ENCODE results near the gene POLR1B. TPM values are rescaled to one million over a fixed set of nuclear protein-coding genes. Genes with fewer than 3 reads are reported as not detected.
A peak's percentile ranks its signal among the peaks of the same experiment; 100 is the strongest.
"Not testable (repeated sequence)": the region's sequence is repeated elsewhere in the genome, so short reads cannot be mapped to it uniquely, and the experiment has no call there.

POLR1B gene, protein sequence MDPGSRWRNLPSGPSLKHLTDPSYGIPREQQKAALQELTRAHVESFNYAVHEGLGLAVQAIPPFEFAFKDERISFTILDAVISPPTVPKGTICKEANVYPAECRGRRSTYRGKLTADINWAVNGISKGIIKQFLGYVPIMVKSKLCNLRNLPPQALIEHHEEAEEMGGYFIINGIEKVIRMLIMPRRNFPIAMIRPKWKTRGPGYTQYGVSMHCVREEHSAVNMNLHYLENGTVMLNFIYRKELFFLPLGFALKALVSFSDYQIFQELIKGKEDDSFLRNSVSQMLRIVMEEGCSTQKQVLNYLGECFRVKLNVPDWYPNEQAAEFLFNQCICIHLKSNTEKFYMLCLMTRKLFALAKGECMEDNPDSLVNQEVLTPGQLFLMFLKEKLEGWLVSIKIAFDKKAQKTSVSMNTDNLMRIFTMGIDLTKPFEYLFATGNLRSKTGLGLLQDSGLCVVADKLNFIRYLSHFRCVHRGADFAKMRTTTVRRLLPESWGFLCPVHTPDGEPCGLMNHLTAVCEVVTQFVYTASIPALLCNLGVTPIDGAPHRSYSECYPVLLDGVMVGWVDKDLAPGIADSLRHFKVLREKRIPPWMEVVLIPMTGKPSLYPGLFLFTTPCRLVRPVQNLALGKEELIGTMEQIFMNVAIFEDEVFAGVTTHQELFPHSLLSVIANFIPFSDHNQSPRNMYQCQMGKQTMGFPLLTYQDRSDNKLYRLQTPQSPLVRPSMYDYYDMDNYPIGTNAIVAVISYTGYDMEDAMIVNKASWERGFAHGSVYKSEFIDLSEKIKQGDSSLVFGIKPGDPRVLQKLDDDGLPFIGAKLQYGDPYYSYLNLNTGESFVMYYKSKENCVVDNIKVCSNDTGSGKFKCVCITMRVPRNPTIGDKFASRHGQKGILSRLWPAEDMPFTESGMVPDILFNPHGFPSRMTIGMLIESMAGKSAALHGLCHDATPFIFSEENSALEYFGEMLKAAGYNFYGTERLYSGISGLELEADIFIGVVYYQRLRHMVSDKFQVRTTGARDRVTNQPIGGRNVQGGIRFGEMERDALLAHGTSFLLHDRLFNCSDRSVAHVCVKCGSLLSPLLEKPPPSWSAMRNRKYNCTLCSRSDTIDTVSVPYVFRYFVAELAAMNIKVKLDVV
- 10 to 100 TPM; 50.7 to 55.3 TPM for total RNA-seq

DNA sequence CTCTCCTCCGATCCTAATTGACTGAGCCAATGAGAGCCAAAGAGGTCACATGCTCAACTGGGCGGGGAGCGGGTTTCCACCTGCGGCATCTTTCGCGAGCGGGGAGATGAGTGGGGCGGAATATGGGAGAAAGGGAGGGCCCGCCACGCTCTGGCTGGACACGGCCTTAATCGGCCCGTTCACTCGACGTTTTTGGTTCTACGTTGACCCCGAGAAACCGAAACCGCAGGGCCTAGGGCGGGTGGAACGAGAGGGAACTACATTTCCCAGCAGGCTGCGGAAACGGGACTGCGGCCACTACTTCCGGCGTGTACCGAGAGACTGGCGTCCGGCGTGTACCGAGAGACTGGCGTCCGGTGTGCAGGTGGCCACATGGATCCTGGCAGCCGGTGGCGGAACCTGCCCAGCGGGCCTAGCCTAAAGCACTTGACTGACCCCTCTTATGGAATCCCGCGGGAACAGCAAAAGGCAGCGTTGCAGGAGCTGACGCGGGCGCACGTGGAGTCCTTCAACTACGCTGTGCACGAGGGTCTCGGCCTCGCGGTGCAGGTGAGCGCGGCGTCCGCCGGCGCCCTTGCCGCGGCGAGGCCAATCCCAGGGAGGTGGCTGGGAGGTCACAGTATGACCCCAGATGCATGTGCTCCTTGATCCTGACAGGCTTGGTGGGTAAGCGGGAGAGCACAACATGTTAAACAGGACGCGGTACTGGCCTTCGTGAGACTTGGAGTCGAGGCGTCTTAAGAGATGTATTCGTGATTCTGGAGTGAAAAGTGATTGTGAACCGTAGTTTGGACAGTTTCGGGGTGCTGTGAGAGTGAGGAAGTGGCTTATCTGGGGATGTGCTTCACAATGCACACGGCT, at the start of gene POLR1B:
Gene POLR1B (plus strand): TSS at position 343 of the 861 bp plus-strand sequence. CDS start 30 bp downstream, at position 373.
- Mint-ChIP-seq H3K4me1 (ENCODE audit: low read depth) (peaks cover 21% of the 10 kb centered on the region), H3K4me3 (no peak within 1 kb of the TSS), H3K27me3 (no peaks in the 10 kb centered on the region), H3K9me3 (no peaks in the 10 kb centered on the region), H3K36me3 (peaks cover 9% of the 10 kb centered on the region), H3K27ac (no peak within 1 kb of the TSS)
- peak; percentile 84 for DNase-seq
- intact Hi-C loops (cut with micrococcal nuclease) = loop anchor here (1.0 to 10.0 kb wide), 8 partner anchors 42 to 660 kb away; partner anchors contain the start of genes ANAPC1, CHCHD5, SLC20A1 and TMEM87B
- ChIA-PET CTCF (interaction anchor here (0.5 to 1.6 kb wide), 2 partner anchors 61 to 542 kb away, joined by 3 to 6 read pairs; no protein-coding TSS in a partner anchor), POLR2A (interaction anchor here (1.0 kb wide), 1 partner anchor 659 kb away, joined by 4 read pairs; no protein-coding TSS in a partner anchor)

DNA sequence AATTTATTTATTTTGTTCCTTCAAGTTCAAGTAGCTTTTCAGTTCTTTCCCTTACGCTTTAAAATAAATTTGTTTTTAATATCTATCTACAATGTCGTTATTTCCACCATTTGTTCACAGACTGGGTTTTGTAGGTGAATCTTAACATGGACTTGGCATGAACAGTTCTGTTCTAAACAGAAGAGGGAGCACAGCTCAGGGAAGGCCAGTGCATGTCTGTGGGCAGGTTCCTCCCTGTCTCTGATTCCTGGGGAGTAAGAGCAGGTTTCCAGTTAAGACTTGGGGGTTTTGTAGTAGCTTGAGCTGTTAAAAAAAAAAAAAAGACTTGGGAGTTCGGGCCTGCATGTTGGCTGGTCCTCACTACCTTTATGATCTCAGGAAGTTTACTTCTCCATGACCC, 49.2 kb upstream of the POLR1B start:
- ChIA-PET CTCF (interaction anchor here (0.6 to 3.9 kb wide), 2 partner anchors 12 to 31 kb away, joined by 3 to 19 read pairs; no protein-coding TSS in a partner anchor), POLR2A (no interaction called here)
- Mint-ChIP-seq H3K27ac (no peak overlapping the region), H3K4me1 (ENCODE audit: low read depth) (peaks cover 7% of the 10 kb centered on the region), H3K4me3 (no peak overlapping the region), H3K27me3 (no peaks in the 10 kb centered on the region), H3K36me3 (no peaks in the 10 kb centered on the region), H3K9me3 (no peaks in the 10 kb centered on the region)
- no peak for DNase-seq
- intact Hi-C loops (cut with micrococcal nuclease) = no loop called here

DNA sequence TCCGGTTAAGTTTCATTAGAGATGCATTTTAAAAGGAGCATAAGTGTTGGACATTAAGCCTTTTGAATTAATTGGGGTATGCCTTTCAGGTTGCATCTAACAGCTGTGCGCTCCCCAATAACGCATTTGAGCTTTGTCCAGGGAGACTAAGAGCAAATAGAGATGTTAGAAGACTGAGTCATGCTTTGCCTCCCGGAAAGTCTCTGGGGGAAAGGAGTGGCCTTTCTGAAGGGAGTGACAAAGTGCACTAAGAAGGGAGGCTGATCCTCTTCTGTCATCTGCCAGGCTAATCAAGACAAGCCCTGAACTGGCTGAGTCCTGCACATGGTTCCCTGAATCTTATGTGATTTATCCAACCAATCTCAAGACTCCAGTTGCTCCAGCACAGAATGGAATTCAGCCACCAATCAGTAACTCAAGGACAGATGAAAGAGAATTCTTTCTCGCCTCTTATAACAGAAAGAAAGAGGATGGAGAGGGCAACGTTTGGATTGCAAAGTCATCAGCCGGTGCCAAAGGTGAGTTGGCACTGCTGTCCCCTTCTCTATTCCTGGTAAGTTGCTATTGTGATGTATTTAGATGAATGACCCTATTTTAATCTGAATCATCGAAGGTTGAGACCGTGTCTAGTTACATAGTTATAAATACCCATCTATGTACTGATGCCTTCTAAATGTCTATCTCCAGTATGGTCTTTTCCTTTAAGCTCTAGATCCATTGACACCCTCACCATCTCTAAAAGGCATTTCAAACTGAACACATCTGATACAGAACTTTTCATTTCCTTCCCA, 48.2 kb upstream of the POLR1B start:
- no peak for DNase-seq
- intact Hi-C loops (cut with micrococcal nuclease) = no loop called here
- Mint-ChIP-seq H3K4me1 (ENCODE audit: low read depth) (peaks cover 5% of the 10 kb centered on the region), H3K27me3 (no peaks in the 10 kb centered on the region), H3K4me3 (no peak overlapping the region), H3K27ac (no peak overlapping the region), H3K9me3 (no peaks in the 10 kb centered on the region), H3K36me3 (no peaks in the 10 kb centered on the region)
- POLR2A ChIA-PET = no interaction called here
- CTCF ChIA-PET = interaction anchor here (3.9 kb wide), 1 partner anchor 13 kb away, joined by 19 read pairs; no protein-coding TSS in a partner anchor

GRCh38 chr2:112494828-112495227, 47.4 kb upstream of the POLR1B start:
- CTCF ChIA-PET = interaction anchor here (3.9 kb wide), 1 partner anchor 14 kb away, joined by 19 read pairs; no protein-coding TSS in a partner anchor
- no peaks in the 10 kb centered on the region for H3K9me3 Mint-ChIP-seq
- no peaks in the 10 kb centered on the region for H3K36me3 Mint-ChIP-seq
- DNase-seq = no peak
- H3K27ac Mint-ChIP-seq = no peak overlapping the region
- intact Hi-C loops (cut with micrococcal nuclease) = no loop called here
- peaks cover 2% of the 10 kb centered on the region for H3K4me1 Mint-ChIP-seq (ENCODE audit: low read depth)
- POLR2A ChIA-PET = no interaction called here
- H3K27me3 Mint-ChIP-seq = no peaks in the 10 kb centered on the region
- H3K4me3 Mint-ChIP-seq = no peak overlapping the region

DNA sequence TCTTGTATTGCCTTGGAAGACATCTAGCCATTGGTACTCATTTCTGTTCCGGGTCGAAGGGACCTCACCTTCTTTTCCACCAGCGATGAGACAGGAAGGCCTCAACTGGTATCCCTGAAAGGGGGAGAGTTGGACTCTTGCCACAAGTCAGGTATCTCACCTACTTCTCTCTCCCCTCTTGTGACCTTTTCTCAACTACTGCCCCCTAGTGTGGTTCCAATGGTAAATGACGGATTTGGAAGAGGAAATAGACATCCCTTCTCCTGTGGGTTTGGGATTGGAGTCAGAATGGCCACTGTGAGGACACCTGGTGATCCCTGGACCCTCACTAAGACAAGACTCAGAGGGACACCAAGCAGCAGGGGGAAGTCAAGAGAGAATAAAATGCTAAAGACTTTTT, 46.4 kb upstream of the POLR1B start:
- not testable (repeated sequence) for H3K9me3 Mint-ChIP-seq

DNA sequence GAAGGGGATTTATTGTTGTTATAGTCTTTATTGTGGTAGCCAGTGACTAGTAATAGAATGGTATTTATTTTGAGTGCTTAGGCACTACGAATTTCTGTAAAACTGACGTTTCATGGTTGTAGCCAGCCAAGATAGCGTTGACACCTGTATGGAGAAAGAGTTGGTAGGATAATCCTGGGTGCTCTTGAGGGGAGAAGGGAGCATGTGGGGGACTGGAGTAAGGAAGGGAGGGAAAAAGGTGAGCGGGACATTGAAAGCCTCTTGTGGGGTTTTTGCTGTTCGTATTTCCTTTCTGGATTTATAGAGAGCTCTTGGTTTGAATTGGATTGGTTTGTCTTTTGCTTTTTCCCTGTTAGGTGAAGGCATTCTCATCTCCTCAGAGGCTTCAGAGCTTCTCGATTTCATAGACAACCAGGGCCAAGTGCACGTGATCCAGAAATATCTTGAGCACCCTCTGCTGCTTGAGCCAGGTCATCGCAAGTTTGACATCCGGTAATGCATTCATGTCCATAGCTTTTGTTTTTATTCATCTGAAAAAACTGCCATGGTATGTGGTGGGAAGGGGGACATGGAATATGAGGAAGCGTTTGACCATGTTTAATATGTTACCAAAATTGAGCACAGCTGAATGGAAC, 41.3 kb upstream of the POLR1B start:
- DNase-seq = peak; percentile 60
- H3K4me1 Mint-ChIP-seq (ENCODE audit: low read depth); H3K9me3 Mint-ChIP-seq; H3K27ac Mint-ChIP-seq; intact Hi-C loops (cut with micrococcal nuclease); POLR2A ChIA-PET; H3K4me3 Mint-ChIP-seq; H3K36me3 Mint-ChIP-seq; H3K27me3 Mint-ChIP-seq: not testable (repeated sequence)
- CTCF ChIA-PET = interaction anchor here (1.0 to 3.0 kb wide), 4 partner anchors 10 to 21 kb away, joined by 4 to 27 read pairs (median 8); no protein-coding TSS in a partner anchor

More for the DNA sequence above, 46.4 kb upstream of the POLR1B start:
- DNase-seq; H3K27me3 Mint-ChIP-seq; H3K4me1 Mint-ChIP-seq (ENCODE audit: low read depth); H3K36me3 Mint-ChIP-seq; H3K4me3 Mint-ChIP-seq; H3K27ac Mint-ChIP-seq; intact Hi-C loops (cut with micrococcal nuclease); CTCF ChIA-PET; POLR2A ChIA-PET: not testable (repeated sequence)

DNA sequence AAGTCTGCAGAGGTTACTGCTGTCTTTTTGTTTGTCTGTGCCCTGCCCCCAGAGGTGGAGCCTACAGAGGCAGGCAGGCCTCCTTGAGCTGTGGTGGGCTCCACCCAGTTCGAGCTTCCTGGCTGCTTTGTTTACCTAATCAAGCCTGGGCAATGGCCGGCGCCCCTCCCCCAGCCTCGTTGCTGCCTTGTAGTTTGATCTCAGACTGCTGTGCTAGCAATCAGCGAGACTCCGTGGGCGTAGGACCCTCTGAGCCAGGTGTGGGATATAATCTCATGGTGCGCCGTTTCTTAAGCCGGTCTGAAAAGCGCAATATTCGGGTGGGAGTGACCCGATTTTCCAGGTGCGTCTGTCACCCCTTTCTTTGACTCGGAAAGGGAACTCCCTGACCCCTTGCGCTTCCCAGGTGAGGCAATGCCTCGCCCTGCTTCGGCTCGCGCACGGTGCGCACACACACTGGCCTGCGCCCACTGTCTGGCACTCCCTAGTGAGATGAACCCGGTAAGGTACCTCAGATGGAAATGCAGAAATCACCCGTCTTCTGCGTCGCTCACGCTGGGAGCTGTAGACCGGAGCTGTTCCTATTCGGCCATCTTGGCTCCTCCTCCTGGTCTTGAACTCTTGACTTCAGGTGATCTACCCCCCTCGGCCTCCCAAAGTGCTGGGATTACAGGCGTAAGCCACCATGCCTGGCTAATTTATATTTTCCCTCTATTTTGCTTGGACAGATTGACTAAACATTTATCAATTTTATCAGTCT, 32.8 kb upstream of the POLR1B start:
- H3K4me3 Mint-ChIP-seq; H3K27ac Mint-ChIP-seq; H3K4me1 Mint-ChIP-seq (ENCODE audit: low read depth); H3K27me3 Mint-ChIP-seq; POLR2A ChIA-PET; DNase-seq; H3K36me3 Mint-ChIP-seq; intact Hi-C loops (cut with micrococcal nuclease); H3K9me3 Mint-ChIP-seq: not testable (repeated sequence)
- CTCF ChIA-PET = interaction anchor here (1.0 kb wide), 1 partner anchor 29 kb away, joined by 3 read pairs; no protein-coding TSS in a partner anchor

GRCh38 chr2:112516801-112517200, 25.5 kb upstream of the POLR1B start:
- Mint-ChIP-seq H3K27me3 (no peaks in the 10 kb centered on the region), H3K27ac (no peak overlapping the region), H3K36me3 (peaks cover 35% of the 10 kb centered on the region), H3K4me1 (ENCODE audit: low read depth) (no peaks in the 10 kb centered on the region), H3K9me3 (no peaks in the 10 kb centered on the region), H3K4me3 (no peak overlapping the region)
- ChIA-PET POLR2A (no interaction called here), CTCF (no interaction called here)
- no peak for DNase-seq
- intact Hi-C loops (cut with micrococcal nuclease) = no loop called here

GRCh38 chr2:112518807-112519206, 23.5 kb upstream of the POLR1B start:
- no peak overlapping the region for H3K27ac Mint-ChIP-seq
- H3K4me1 Mint-ChIP-seq (ENCODE audit: low read depth) = no peaks in the 10 kb centered on the region

DNA sequence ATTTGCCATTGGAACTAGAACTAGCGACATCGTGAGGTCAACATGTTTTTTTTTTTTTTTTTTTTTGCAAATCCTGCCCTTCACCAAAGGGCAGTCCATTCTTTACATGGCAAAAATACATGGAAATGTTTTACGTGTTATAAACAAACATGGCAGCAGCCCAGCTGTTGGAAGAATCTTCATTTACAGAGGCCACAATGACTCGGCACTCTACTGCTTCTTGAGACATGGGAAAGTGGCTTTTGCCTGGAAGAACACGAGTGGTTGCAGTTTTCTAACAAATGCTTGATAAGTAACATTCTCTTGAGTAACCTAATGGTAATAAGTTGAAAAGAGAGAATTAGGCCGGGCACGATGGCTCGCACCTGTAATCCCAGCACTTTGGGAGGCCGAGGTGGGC, 22.8 kb upstream of the POLR1B start:
- intact Hi-C loops (cut with micrococcal nuclease) = no loop called here
- Mint-ChIP-seq H3K36me3 (peaks cover 54% of the 10 kb centered on the region), H3K4me1 (ENCODE audit: low read depth) (no peaks in the 10 kb centered on the region), H3K27ac (no peak overlapping the region), H3K27me3 (no peaks in the 10 kb centered on the region), H3K4me3 (no peak overlapping the region), H3K9me3 (no peaks in the 10 kb centered on the region)
- POLR2A ChIA-PET = no interaction called here
- no peak for DNase-seq
- CTCF ChIA-PET = interaction anchor here (0.6 kb wide), 1 partner anchor 83 kb away, joined by 3 read pairs; no protein-coding TSS in a partner anchor

More at GRCh38 chr2:112518807-112519206, 23.5 kb upstream of the POLR1B start:
- POLR2A ChIA-PET = no interaction called here
- no peak overlapping the region for H3K4me3 Mint-ChIP-seq
- CTCF ChIA-PET = no interaction called here
- no peak for DNase-seq
- H3K36me3 Mint-ChIP-seq = peaks cover 52% of the 10 kb centered on the region
- H3K9me3 Mint-ChIP-seq = no peaks in the 10 kb centered on the region
- intact Hi-C loops (cut with micrococcal nuclease) = no loop called here
- no peaks in the 10 kb centered on the region for H3K27me3 Mint-ChIP-seq
